AG04450 (cell line): ENCODE measurements around the gene CADPS2. TPM values are rescaled to one million over a fixed set of nuclear protein-coding genes. Genes with fewer than 3 reads are reported as not detected.

Source experiments
- CTCF ChIA-PET: fragments of 300-600, 350-600 bp; formaldehyde crosslinking; extraction: SDS; loops from one replicate; lab custom pipeline; 2022; ENCODE audit warnings: antibody characterized with exemption, inconsistent platforms; lab: Charles Lee
- POLR2A ChIA-PET: fragments of 350-600 bp; formaldehyde crosslinking; extraction: SDS; loops from one replicate; lab custom pipeline; 2021; ENCODE audit warnings: antibody characterized with exemption, inconsistent platforms; lab: Yijun Ruan, JAX
- DNase-seq: peaks from one replicate; pipeline ENCODE4 v3.0.0-alpha.2; 2011; ENCODE audit warnings: low read depth, low spot score
- H3K27ac ChIP-seq: one replicate; pipeline ENCODE4 v1.5.1; 2012; ENCODE audit warnings: low read depth, low read length, control low read depth
- H3K27me3 ChIP-seq: one replicate; pipeline ENCODE4 v1.6.0; 2012; ENCODE audit warnings: low read length; ENCODE audit not compliant: control insufficient read depth, insufficient read depth
- H3K4me3 ChIP-seq: 2 replicates; pipeline ENCODE4 v1.5.1; 2011; ENCODE audit warnings: mild to moderate bottlenecking, low read depth, low read length, control low read depth
- H3K9me3 ChIP-seq: 2 replicates; pipeline ENCODE4 v1.5.1; 2012; ENCODE audit warnings: low read length; ENCODE audit not compliant: control insufficient read depth, insufficient read depth
- CTCF ChIP-seq: IDR thresholded peaks from 2 replicates; pipeline ENCODE4 v1.5.1; 2011; ENCODE audit warnings: low read depth, low read length, control low read depth, inconsistent platforms
- polyA plus RNA-seq: library from polyadenylated mRNA; depleted of rRNA; stranded (reverse); fragments of >200 nt; gene quantifications from 2 replicates; pipeline ENCODE4 v1.2.3, GENCODE V29; 2011

Gene CADPS2
- polyA plus RNA-seq, 1 experiment: 0.41 TPM

GRCh38 chr7:122803851-122804250 lies 82.4 kb downstream of the CADPS2 start:
- CTCF ChIA-PET: no interaction called here
- POLR2A ChIA-PET: no interaction called here
- H3K9me3 ChIP-seq: peaks cover 7% of the 10 kb centered on the region
- no peak overlapping the region for H3K27ac ChIP-seq
- no peak for DNase-seq
- no peaks in the 10 kb centered on the region for H3K27me3 ChIP-seq
- H3K4me3 ChIP-seq: no peak overlapping the region
- TF ChIP-seq CTCF: no peak

GRCh38 chr7:122803323-122803722 lies 82.9 kb downstream of the CADPS2 start:
- ChIA-PET POLR2A (no interaction called here), CTCF (no interaction called here)
- Histone ChIP-seq H3K27ac (no peak overlapping the region), H3K9me3 (peaks cover 7% of the 10 kb centered on the region), H3K4me3 (no peak overlapping the region), H3K27me3 (no peaks in the 10 kb centered on the region)
- no peak for DNase-seq
- TF ChIP-seq CTCF: no peak

- no peaks in the 10 kb centered on the region for H3K27me3 ChIP-seq
- H3K9me3 ChIP-seq: peaks cover 5% of the 10 kb centered on the region
- H3K27ac ChIP-seq: no peak overlapping the region
- no peak for TF ChIP-seq CTCF
- ChIA-PET CTCF (no interaction called here), POLR2A (no interaction called here)
- DNase-seq: no peak
- H3K4me3 ChIP-seq: no peak overlapping the region
Measured at GRCh38 chr7:122802301-122802751, 83.9 kb downstream of the CADPS2 start.

GRCh38 chr7:122791959-122792545 lies 94.2 kb downstream of the CADPS2 start:
- TF ChIP-seq CTCF: no peak
- ChIA-PET CTCF (no interaction called here), POLR2A (no interaction called here)
- H3K4me3 ChIP-seq: no peak overlapping the region
- no peaks in the 10 kb centered on the region for H3K27me3 ChIP-seq
- no peak overlapping the region for H3K27ac ChIP-seq
- no peak for DNase-seq
- no peaks in the 10 kb centered on the region for H3K9me3 ChIP-seq

- Histone ChIP-seq H3K27ac (no peak overlapping the region), H3K4me3 (no peak overlapping the region), H3K9me3 (no peaks in the 10 kb centered on the region; the same call in 1 of the 2 replicates), H3K27me3 (no peaks in the 10 kb centered on the region)
- DNase-seq: no peak
- ChIA-PET POLR2A (no interaction called here), CTCF (no interaction called here)
- TF ChIP-seq CTCF: no peak
Measured at GRCh38 chr7:122790591-122790990, 95.7 kb downstream of the CADPS2 start.
